H9 (cell line): Measurements from ENCODE around the gene PPL. TPM values are rescaled to one million over a fixed set of nuclear protein-coding genes. Genes with fewer than 3 reads are reported as not detected.

ENCODE experiments used
- DNase-seq: peaks from one replicate; pipeline ENCODE4 v3.0.0-alpha.2; 2017
- H2AFZ ChIP-seq: one replicate; pipeline ENCODE4 v1.6.1; 2013; ENCODE audit warnings: mild to moderate bottlenecking, low read length, control low read depth, moderate library complexity
- H2AK5ac ChIP-seq: 2 replicates; pipeline ENCODE4 v1.6.1; 2013; ENCODE audit warnings: low read length, control low read depth, mixed read lengths; ENCODE audit not compliant: insufficient read length
- H2BK120ac ChIP-seq: one replicate; pipeline ENCODE4 v1.6.1; 2013; ENCODE audit warnings: low read depth, mild to moderate bottlenecking, low read length, control low read depth, inconsistent platforms; ENCODE audit not compliant: poor library complexity, severe bottlenecking
- H2BK12ac ChIP-seq: 2 replicates; pipeline ENCODE4 v1.6.1; 2013; ENCODE audit warnings: low read length, control low read depth, mixed read lengths, low read depth; ENCODE audit not compliant: insufficient read length
- H2BK15ac ChIP-seq: 2 replicates; pipeline ENCODE4 v1.6.1; 2013; ENCODE audit warnings: low read depth, low read length, control low read depth
- H2BK20ac ChIP-seq: one replicate; pipeline ENCODE4 v1.6.1; 2013; ENCODE audit warnings: low read depth, mild to moderate bottlenecking, low read length, control low read depth, inconsistent platforms; ENCODE audit not compliant: poor library complexity, severe bottlenecking
- H2BK5ac ChIP-seq: 2 replicates; pipeline ENCODE4 v1.6.1; 2013; ENCODE audit warnings: low read length, control low read depth, mixed read lengths; ENCODE audit not compliant: insufficient read length
- H3K14ac ChIP-seq: 2 replicates; pipeline ENCODE4 v1.6.1; 2013; ENCODE audit warnings: low read length, control low read depth; ENCODE audit not compliant: insufficient read depth
- H3K18ac ChIP-seq: 2 replicates; pipeline ENCODE4 v1.6.1; 2013; ENCODE audit warnings: low read depth, mild to moderate bottlenecking, mixed read lengths, low read length, control low read depth; ENCODE audit not compliant: insufficient read length
- H3K23ac ChIP-seq: 2 replicates; pipeline ENCODE4 v1.6.1; 2013; ENCODE audit warnings: low read length, control low read depth, mixed read lengths, low read depth; ENCODE audit not compliant: insufficient read length
- H3K23me2 ChIP-seq: 2 replicates; pipeline ENCODE4 v1.6.1; 2013; ENCODE audit warnings: low read depth, mild to moderate bottlenecking, mixed read lengths, low read length, control low read depth; ENCODE audit not compliant: insufficient read length, poor library complexity, severe bottlenecking
- H3K27ac ChIP-seq: 2 replicates; pipeline ENCODE4 v1.5.1; 2013; ENCODE audit warnings: low read length, control low read depth, mixed read lengths, low read depth; ENCODE audit not compliant: insufficient read length
- H3K27me3 ChIP-seq: 2 replicates; pipeline ENCODE4 v1.6.1; 2013; ENCODE audit warnings: low read length, control low read depth, inconsistent platforms; ENCODE audit not compliant: insufficient read depth
- H3K4ac ChIP-seq: 2 replicates; pipeline ENCODE4 v1.6.1; 2013; ENCODE audit warnings: low read depth, mild to moderate bottlenecking, control low read depth, inconsistent platforms, low read length, moderate library complexity
- H3K4me1 ChIP-seq: 2 replicates; pipeline ENCODE4 v1.6.1; 2013; ENCODE audit warnings: low read length, control low read depth, inconsistent platforms; ENCODE audit not compliant: insufficient read depth
- H3K4me2 ChIP-seq: 2 replicates; pipeline ENCODE4 v1.6.1; 2013; ENCODE audit warnings: low read length, control low read depth, mixed read lengths; ENCODE audit not compliant: insufficient read length, insufficient read depth
- H3K56ac ChIP-seq: 2 replicates; pipeline ENCODE4 v1.6.1; 2013; ENCODE audit warnings: low read depth, mild to moderate bottlenecking, mixed read lengths, low read length, control low read depth; ENCODE audit not compliant: insufficient read length
- H3K79me1 ChIP-seq: 2 replicates; pipeline ENCODE4 v1.6.1; 2013; ENCODE audit warnings: low read depth, mild to moderate bottlenecking, moderate library complexity, low read length, control low read depth, inconsistent platforms; ENCODE audit not compliant: insufficient read depth, poor library complexity, severe bottlenecking
- H3K79me2 ChIP-seq: 2 replicates; pipeline ENCODE4 v1.6.1; 2013; ENCODE audit warnings: low read length, control low read depth, inconsistent platforms; ENCODE audit not compliant: insufficient read depth
- H3K9ac ChIP-seq: 2 replicates; pipeline ENCODE4 v1.6.1; 2013; ENCODE audit warnings: low read length, control low read depth, mixed read lengths; ENCODE audit not compliant: insufficient read length; ENCODE audit errors: extremely low read depth
- H3K9me3 ChIP-seq: one replicate; pipeline ENCODE4 v1.6.1; 2013; ENCODE audit warnings: low read depth, low read length, inconsistent platforms; ENCODE audit not compliant: control insufficient read depth
- H3T11ph ChIP-seq: one replicate; pipeline ENCODE4 v1.6.1; 2013; ENCODE audit warnings: mild to moderate bottlenecking, low read length, control low read depth, inconsistent platforms
- H4K20me1 ChIP-seq: one replicate; pipeline ENCODE4 v1.6.1; 2013; ENCODE audit not compliant: control insufficient read depth, insufficient read length, insufficient read depth
- H4K5ac ChIP-seq: 2 replicates; pipeline ENCODE4 v1.6.1; 2013; ENCODE audit warnings: low read depth, mild to moderate bottlenecking, mixed read lengths, low read length, control low read depth; ENCODE audit not compliant: insufficient read length
- H4K8ac ChIP-seq: replicated peaks from 2 replicates; pipeline ENCODE4 v1.6.1; 2013; ENCODE audit warnings: low read length, control low read depth, mixed read lengths, low read depth; ENCODE audit not compliant: insufficient read length
- H4K91ac ChIP-seq: 2 replicates; pipeline ENCODE4 v1.6.1; 2013; ENCODE audit warnings: low read depth, mild to moderate bottlenecking, moderate library complexity, mixed read lengths, low read length, control low read depth; ENCODE audit not compliant: insufficient read length
- H3K27ac Mint-ChIP-seq, 3 experiments: 2 replicates in 2 of 3; 3 replicates in 1 of 3; pipeline ENCODE4 v1.8.0; 2020 to 2021; ENCODE audit warnings: mixed read lengths in 3 of 3, mild to moderate bottlenecking in 1 of 3, moderate library complexity in 1 of 3
- H3K27me3 Mint-ChIP-seq: 2 replicates; pipeline ENCODE4 v1.8.0; 2021; ENCODE audit warnings: low read depth, mild to moderate bottlenecking, moderate library complexity, mixed read lengths
- H3K36me3 Mint-ChIP-seq, 3 experiments: 2 replicates in 2 of 3; 3 replicates in 1 of 3; pipeline ENCODE4 v1.8.0; 2020 to 2021; ENCODE audit warnings: low read depth in 3 of 3, mixed read lengths in 3 of 3; ENCODE audit not compliant: insufficient read depth in 1 of 3
- H3K4me1 Mint-ChIP-seq, 2 experiments: 2 replicates each; pipeline ENCODE4 v1.8.0; 2020; ENCODE audit warnings: mixed read lengths in 2 of 2
- H3K4me3 Mint-ChIP-seq, 2 experiments: 2 replicates in 1 of 2; 3 replicates in 1 of 2; pipeline ENCODE4 v1.8.0; 2020 to 2021; ENCODE audit warnings: mild to moderate bottlenecking in 2 of 2, mixed read lengths in 2 of 2, moderate library complexity in 1 of 2
- H3K9me3 Mint-ChIP-seq, 2 experiments: 2 replicates in 1 of 2; 3 replicates in 1 of 2; pipeline ENCODE4 v1.8.0; 2020; ENCODE audit warnings: mild to moderate bottlenecking in 2 of 2, mixed read lengths in 2 of 2, moderate library complexity in 1 of 2
- WGBS: extraction: QIAGEN DNeasy Blood & Tissue Kit; methylation state at CpG from one replicate; pipeline ENCODE4 v1.1.7; 2013; ENCODE audit warnings: missing lambda C conversion rate, low lambda C conversion rate, mixed read lengths; ENCODE audit not compliant: insufficient read length; ENCODE audit errors: extremely low coverage; 5-methylcytosine and 5-hydroxymethylcytosine counted together
- total RNA-seq: library from RNA; stranded (reverse); gene quantifications from 2 replicates; pipeline ENCODE4 v1.2.1, GENCODE V29; 2021
- TF ChIP-seq, protein P1 (sequence below): fragments of 200-600 bp; sonication (generic); conservative IDR thresholded peaks from 3 replicates; pipeline ENCODE4 v1.8.0; 2021; ENCODE audit warnings: antibody characterized with exemption, mild to moderate bottlenecking

PPL gene
- total RNA-seq, 1 experiment from 2014 or later = 29.2 TPM

DNA sequence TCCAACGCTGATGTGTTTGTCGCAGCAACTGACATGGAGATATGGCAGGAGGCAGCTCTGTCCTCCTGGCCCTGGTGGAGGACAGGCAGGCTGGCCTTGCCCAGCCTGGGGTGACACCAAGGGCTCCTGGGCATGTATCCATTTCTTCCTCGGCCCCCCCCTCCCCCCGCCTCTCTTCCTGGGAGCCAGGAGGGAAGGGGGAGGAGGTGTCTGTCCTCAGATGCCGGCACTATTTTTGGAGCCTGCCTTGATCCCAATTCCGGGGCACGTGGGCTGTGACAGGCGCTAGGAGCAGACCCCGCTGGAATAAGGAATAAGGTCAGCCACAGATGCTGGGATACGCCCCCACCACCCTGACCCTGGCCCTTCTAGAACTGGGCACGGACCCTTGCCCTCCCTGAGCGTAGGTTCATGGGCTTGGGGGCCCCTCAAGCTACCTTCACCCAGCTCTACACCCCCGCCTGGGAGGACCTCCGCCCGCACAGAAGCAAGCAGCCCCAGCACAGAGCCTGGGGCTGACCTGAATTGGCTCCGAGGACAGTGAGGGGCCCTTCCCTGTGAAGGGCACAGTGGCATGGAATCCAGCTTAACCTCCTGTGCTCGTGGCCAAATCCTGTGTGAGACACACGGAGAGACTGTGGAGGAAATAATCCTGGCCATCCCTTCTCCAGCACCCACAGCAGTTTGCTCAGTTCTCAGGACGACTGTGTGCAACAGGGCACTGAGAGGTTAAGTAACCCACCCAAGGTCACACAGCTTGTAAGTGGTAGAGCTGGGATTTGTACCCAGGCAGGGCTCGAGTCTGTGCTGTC, 45.3 kb upstream of the PPL start:
- H3K4me1 ChIP-seq = no peaks in the 10 kb centered on the region
- no peak overlapping the region for H3K4ac ChIP-seq
- no peaks in the 10 kb centered on the region for H4K20me1 ChIP-seq
- Mint-ChIP-seq H3K4me3 (no peak overlapping the region), H3K9me3 (no peaks in the 10 kb centered on the region; a peak in 1 of 5 replicates), H3K36me3 (no peaks in the 10 kb centered on the region), H3K4me1 (peaks cover 0 to 6% of the 10 kb centered on the region in 2 experiments; a peak in 2 of 4 replicates), H3K27me3 (peaks cover 27% of the 10 kb centered on the region), H3K27ac (no peak overlapping the region)
- no peak overlapping the region for H4K5ac ChIP-seq
- H3K14ac ChIP-seq = no peak overlapping the region
- H2BK12ac ChIP-seq = no peak overlapping the region
- H3K23me2 ChIP-seq = peaks cover under 1% of the 10 kb centered on the region
- no peaks in the 10 kb centered on the region for H3K9me3 ChIP-seq
- TF ChIP-seq, protein P1, sequence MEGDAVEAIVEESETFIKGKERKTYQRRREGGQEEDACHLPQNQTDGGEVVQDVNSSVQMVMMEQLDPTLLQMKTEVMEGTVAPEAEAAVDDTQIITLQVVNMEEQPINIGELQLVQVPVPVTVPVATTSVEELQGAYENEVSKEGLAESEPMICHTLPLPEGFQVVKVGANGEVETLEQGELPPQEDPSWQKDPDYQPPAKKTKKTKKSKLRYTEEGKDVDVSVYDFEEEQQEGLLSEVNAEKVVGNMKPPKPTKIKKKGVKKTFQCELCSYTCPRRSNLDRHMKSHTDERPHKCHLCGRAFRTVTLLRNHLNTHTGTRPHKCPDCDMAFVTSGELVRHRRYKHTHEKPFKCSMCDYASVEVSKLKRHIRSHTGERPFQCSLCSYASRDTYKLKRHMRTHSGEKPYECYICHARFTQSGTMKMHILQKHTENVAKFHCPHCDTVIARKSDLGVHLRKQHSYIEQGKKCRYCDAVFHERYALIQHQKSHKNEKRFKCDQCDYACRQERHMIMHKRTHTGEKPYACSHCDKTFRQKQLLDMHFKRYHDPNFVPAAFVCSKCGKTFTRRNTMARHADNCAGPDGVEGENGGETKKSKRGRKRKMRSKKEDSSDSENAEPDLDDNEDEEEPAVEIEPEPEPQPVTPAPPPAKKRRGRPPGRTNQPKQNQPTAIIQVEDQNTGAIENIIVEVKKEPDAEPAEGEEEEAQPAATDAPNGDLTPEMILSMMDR = no peak
- no peak overlapping the region for H3K23ac ChIP-seq
- no peak for DNase-seq
- H2BK20ac ChIP-seq = no peak overlapping the region
- H2BK120ac ChIP-seq = no peak overlapping the region
- H2AK5ac ChIP-seq = no peak overlapping the region
- WGBS = no CpG with 5 or more reads among the region's 20 CpGs
- H3K56ac ChIP-seq = no peak overlapping the region
- H2AFZ ChIP-seq = no peak overlapping the region
- no peaks in the 10 kb centered on the region for H3K79me2 ChIP-seq
- H3K27me3 ChIP-seq = peaks cover 2% of the 10 kb centered on the region; the same call in 1 of the 2 replicates
- H3K79me1 ChIP-seq = no peaks in the 10 kb centered on the region
- no peak overlapping the region for H3T11ph ChIP-seq
- H3K18ac ChIP-seq = no peak overlapping the region
- H3K9ac ChIP-seq = no peak overlapping the region
- H4K8ac ChIP-seq = no peak overlapping the region
- no peak overlapping the region for H2BK15ac ChIP-seq
- no peak overlapping the region for H3K4me2 ChIP-seq
- no peak overlapping the region for H3K27ac ChIP-seq
- no peak overlapping the region for H4K91ac ChIP-seq
- no peak overlapping the region for H2BK5ac ChIP-seq
